Colonic mucosa (tissue), 4 donors: ENCODE measurements around the gene QPCTL. TPM values are rescaled to one million over a fixed set of nuclear protein-coding genes. Genes with fewer than 3 reads are reported as not detected.
"Not testable (repeated sequence)": the region's sequence is repeated elsewhere in the genome, so short reads cannot be mapped to it uniquely, and the experiment has no call there.

Experiments
- DNase-seq: peaks from one replicate; pipeline ENCODE4 v3.0.0-alpha.2; 2020
- H3K27ac ChIP-seq: fragments of 200-600 bp; one replicate; pipeline ENCODE4 v1.8.0; 2021
- H3K27me3 ChIP-seq: fragments of 200-600 bp; one replicate; pipeline ENCODE4 v1.8.0; 2021
- H3K36me3 ChIP-seq: fragments of 200-600 bp; one replicate; pipeline ENCODE4 v1.8.0; 2021
- H3K4me1 ChIP-seq: fragments of 200-600 bp; one replicate; pipeline ENCODE4 v1.8.0; 2021; ENCODE audit warnings: mild to moderate bottlenecking
- H3K4me3 ChIP-seq: fragments of 200-600 bp; one replicate; pipeline ENCODE4 v1.8.0; 2021
- H3K9ac ChIP-seq, 2 donors: one replicate each; pipeline ENCODE4 v1.7.0; 2013; ENCODE audit warnings: control low read depth in 2 of 2, low read depth in 2 of 2, low read length in 2 of 2
- H3K9me3 ChIP-seq: fragments of 200-600 bp; one replicate; pipeline ENCODE4 v1.8.0; 2021
- intact Hi-C: fragments of 100-400 bp; cut with DNase I; formaldehyde crosslinking; loops from one replicate; pipeline ENCODE4 v1.14.1; 2022
- microRNA-seq: library from miRNA; unstranded; fragments of <30 nt; microRNA quantifications from one replicate; pipeline ENCODE4, GENCODE V29; 2019
- total RNA-seq, 2 donors: library from RNA; stranded (reverse); fragmentation: NEBNext Ultra II Directional in 1 of 2; extraction: Animal tissue kit (Norgen Biotek cat#: 25700) in 1 of 2; gene quantifications; one replicate each; pipeline ENCODE4 v1.2.1, GENCODE V29; 2021
- TF ChIP-seq, protein P1 (sequence below): fragments of 200-600 bp; IDR thresholded peaks from one replicate; pipeline ENCODE4 v1.8.0; 2022; ENCODE audit warnings: antibody characterized with exemption, mild to moderate bottlenecking
- donor health status: healthy.
- donor health status: DM: no; HTN: no; CAD: no.
- donor health status: DM: no; HTN: no; CAD: no.

QPCTL gene
- total RNA-seq, 2 donors from 2014 or later = 10.7 to 11.2 TPM

- H3K27me3 ChIP-seq = no peaks in the 10 kb centered on the region
- no peaks in the 10 kb centered on the region for H3K36me3 ChIP-seq
- intact Hi-C loops = no loop called here
- H3K4me3 ChIP-seq = no peak overlapping the region
- DNase-seq = no peak
- no peaks in the 10 kb centered on the region for H3K4me1 ChIP-seq
- H3K9ac ChIP-seq = no peak overlapping the region
- H3K27ac ChIP-seq = no peak overlapping the region
- H3K9me3 ChIP-seq = no peaks in the 10 kb centered on the region
- TF ChIP-seq, protein P1, sequence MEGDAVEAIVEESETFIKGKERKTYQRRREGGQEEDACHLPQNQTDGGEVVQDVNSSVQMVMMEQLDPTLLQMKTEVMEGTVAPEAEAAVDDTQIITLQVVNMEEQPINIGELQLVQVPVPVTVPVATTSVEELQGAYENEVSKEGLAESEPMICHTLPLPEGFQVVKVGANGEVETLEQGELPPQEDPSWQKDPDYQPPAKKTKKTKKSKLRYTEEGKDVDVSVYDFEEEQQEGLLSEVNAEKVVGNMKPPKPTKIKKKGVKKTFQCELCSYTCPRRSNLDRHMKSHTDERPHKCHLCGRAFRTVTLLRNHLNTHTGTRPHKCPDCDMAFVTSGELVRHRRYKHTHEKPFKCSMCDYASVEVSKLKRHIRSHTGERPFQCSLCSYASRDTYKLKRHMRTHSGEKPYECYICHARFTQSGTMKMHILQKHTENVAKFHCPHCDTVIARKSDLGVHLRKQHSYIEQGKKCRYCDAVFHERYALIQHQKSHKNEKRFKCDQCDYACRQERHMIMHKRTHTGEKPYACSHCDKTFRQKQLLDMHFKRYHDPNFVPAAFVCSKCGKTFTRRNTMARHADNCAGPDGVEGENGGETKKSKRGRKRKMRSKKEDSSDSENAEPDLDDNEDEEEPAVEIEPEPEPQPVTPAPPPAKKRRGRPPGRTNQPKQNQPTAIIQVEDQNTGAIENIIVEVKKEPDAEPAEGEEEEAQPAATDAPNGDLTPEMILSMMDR = no peak
These were observed 53.1 kb downstream of the QPCTL start for GRCh38 chr19:45745606-45746005.

DNA sequence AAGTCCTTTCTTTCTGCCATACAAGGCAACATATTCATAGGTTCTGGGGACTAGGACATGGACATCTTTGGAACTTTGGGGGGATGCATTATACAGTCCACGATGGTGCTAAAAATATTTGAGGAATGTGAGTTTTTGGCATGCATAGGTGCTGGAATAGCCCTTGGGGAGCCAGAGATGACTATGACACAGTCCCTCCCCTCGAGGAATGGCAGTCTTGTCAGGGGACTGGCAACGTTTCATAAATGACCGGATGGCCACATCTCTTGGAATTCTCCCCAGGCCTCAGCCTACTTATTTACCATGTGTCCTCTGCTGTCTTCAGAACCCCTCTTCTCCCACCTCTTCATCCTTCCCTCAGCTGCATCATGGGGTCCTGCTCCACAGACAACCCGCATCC lies 54.4 kb downstream of the QPCTL start:
- no peak overlapping the region for H3K27ac ChIP-seq
- DNase-seq = no peak
- no peaks in the 10 kb centered on the region for H3K4me1 ChIP-seq
- H3K27me3 ChIP-seq = no peaks in the 10 kb centered on the region
- TF ChIP-seq, protein P1 = no peak
- H3K4me3 ChIP-seq = no peak overlapping the region
- intact Hi-C loops = no loop called here
- no peaks in the 10 kb centered on the region for H3K9me3 ChIP-seq
- H3K9ac ChIP-seq = no peak overlapping the region
- no peaks in the 10 kb centered on the region for H3K36me3 ChIP-seq

DNA sequence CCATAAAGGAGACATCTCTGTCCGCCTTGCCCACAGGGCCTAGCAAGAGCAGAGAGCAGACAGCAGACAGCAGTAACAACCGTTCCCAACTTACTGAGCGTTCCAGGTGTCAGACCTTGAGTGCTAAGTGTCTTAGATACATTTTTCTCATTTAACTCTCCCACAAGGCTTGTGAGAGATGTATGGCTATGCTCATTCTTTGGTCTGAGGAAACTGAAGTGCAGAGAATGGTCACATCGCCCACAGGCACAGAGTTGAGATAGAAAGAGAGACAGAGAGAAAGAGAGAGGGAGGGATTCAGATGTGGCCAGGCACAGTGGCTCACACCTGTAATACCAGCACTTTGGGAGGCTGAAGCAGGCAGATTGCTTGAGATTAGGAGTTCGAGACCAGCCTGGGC lies 55.0 kb downstream of the QPCTL start:
- Histone ChIP-seq H3K36me3 (no peaks in the 10 kb centered on the region), H3K27ac (no peak overlapping the region), H3K9me3 (no peaks in the 10 kb centered on the region), H3K4me1 (no peaks in the 10 kb centered on the region), H3K4me3 (no peak overlapping the region), H3K9ac (no peak overlapping the region), H3K27me3 (no peaks in the 10 kb centered on the region)
- intact Hi-C loops = no loop called here
- no peak for DNase-seq
- TF ChIP-seq, protein P1 = no peak

- DNase-seq, H3K27ac ChIP-seq, H3K9ac ChIP-seq, H3K9me3 ChIP-seq, H3K4me1 ChIP-seq, H3K36me3 ChIP-seq, intact Hi-C loops, H3K4me3 ChIP-seq, H3K27me3 ChIP-seq: not testable (repeated sequence)
These were observed 59.0 kb downstream of the QPCTL start for GRCh38 chr19:45751483-45751882.

DNA sequence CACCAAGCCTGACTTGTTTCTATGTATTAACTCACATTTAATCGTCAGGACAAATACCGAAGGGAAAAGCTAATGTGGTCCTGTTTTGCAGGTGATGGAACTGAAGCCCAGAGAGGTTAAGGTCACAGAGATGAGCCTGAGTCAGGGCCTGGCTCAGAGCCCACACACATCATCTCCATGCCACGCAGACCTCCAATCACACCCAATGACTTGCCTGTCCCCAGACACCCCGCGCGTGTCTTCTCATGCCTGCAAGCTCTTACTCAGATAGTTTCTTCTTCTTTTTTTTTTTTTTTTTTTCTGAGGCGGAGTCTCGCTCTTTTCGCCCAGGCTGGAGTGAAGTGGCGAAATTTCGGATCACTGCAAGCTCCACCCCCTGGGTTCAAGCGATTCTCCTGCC lies 60.2 kb downstream of the QPCTL start:
- Histone ChIP-seq H3K27me3 (no peaks in the 10 kb centered on the region), H3K27ac (no peak overlapping the region), H3K9ac (no peak overlapping the region), H3K4me1 (no peaks in the 10 kb centered on the region), H3K4me3 (no peak overlapping the region), H3K36me3 (no peaks in the 10 kb centered on the region), H3K9me3 (no peaks in the 10 kb centered on the region)
- DNase-seq = no peak
- TF ChIP-seq, protein P1 = no peak
- intact Hi-C loops = no loop called here

DNA sequence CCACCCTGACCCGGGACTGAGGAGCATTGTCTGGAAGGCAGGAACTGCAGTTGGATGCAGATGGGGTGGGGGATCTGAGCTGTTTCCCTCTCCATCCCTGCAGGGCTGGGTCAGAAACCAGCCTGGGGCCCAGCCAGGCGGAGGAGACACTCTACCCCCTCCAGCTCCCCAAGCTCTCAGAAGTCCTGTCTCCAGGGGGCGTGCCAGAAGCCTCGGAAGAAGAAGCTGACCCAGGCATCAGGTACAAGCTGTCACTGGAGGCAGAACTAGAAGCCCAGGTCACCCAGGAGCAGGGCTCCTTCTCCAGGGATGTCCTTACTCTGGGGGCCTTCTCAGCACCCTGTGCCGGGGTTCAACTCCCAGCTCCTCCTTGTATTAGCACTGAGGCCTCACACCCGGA lies 61.1 kb downstream of the QPCTL start:
- H3K27ac ChIP-seq = no peak overlapping the region
- no peaks in the 10 kb centered on the region for H3K4me1 ChIP-seq
- no peak for DNase-seq
- TF ChIP-seq, protein P1 = no peak
- H3K4me3 ChIP-seq = no peak overlapping the region
- no peaks in the 10 kb centered on the region for H3K9me3 ChIP-seq
- intact Hi-C loops = no loop called here
- no peak overlapping the region for H3K9ac ChIP-seq
- no peaks in the 10 kb centered on the region for H3K36me3 ChIP-seq
- H3K27me3 ChIP-seq = no peaks in the 10 kb centered on the region

Small RNA genes lying within 50 kb of the gene (microRNA-seq; reads per million reads assigned to microRNA genes)
- not detected for gene MIR642A
- gene MIR642B = not detected

Other genes with a start within 250 kb of the QPCTL start
- gene FOSB, start 224.7 kb upstream of the QPCTL start, total RNA-seq = 1 to 10 TPM; 1.5 to 3.4 TPM
- 1 to 10 TPM; 4.9 to 8.4 TPM for gene RTN2, start 195.6 kb upstream of the QPCTL start, total RNA-seq
- 1 to 10 TPM in 1 of 2 donors, under 1 TPM in 1; 0.67 to 1.7 TPM for gene PPM1N, start 194.2 kb upstream of the QPCTL start, total RNA-seq
- 100 to 1,000 TPM; 236 to 261 TPM for gene VASP, start 185.2 kb upstream of the QPCTL start, total RNA-seq
- 10 to 100 TPM; 12.4 to 14.8 TPM for gene OPA3, start 107.9 kb upstream of the QPCTL start, total RNA-seq
- gene GPR4, start 90.5 kb upstream of the QPCTL start, total RNA-seq = 1 to 10 TPM in 1 of 2 donors, under 1 TPM in 1; 0.52 to 2.0 TPM
- 100 to 1,000 TPM in 1 of 2 donors, 10 to 100 TPM in 1; 96.2 to 106 TPM for gene EML2, start 53.3 kb upstream of the QPCTL start, total RNA-seq
- gene GIPR, start 24.4 kb upstream of the QPCTL start, total RNA-seq = 1 to 10 TPM; 8.3 to 9.5 TPM
- 100 to 1,000 TPM; 269 to 484 TPM for gene SNRPD2, start 713 bp upstream of the QPCTL start, total RNA-seq
- 10 to 100 TPM; 28.3 to 28.8 TPM for gene FBXO46, start 38.2 kb downstream of the QPCTL start, total RNA-seq
- gene MEIOSIN, start 40.8 kb downstream of the QPCTL start, total RNA-seq = not detected
- 10 to 100 TPM; 11.0 to 15.8 TPM for gene SIX5, start 76.6 kb downstream of the QPCTL start, total RNA-seq
- 10 to 100 TPM; 30.6 to 36.0 TPM for gene DMPK, start 89.8 kb downstream of the QPCTL start, total RNA-seq
- 10 to 100 TPM; 29.1 to 43.6 TPM for gene DMWD, start 100.2 kb downstream of the QPCTL start, total RNA-seq
- gene RSPH6A, start 122.6 kb downstream of the QPCTL start, total RNA-seq = under 1 TPM in 1 of 2 donors, not detected in 1; 0.12 TPM
- 100 to 1,000 TPM in 1 of 2 donors, 10 to 100 TPM in 1; 55.7 to 101 TPM for gene SYMPK, start 170.5 kb downstream of the QPCTL start, total RNA-seq
- 10 to 100 TPM; 48.5 to 55.9 TPM for gene FOXA3, start 171.7 kb downstream of the QPCTL start, total RNA-seq
- 10 to 100 TPM; 20.3 to 29.7 TPM for gene IRF2BP1, start 193.5 kb downstream of the QPCTL start, total RNA-seq
- gene MYPOP, start 209.9 kb downstream of the QPCTL start, total RNA-seq = 1 to 10 TPM; 8.9 to 9.0 TPM
- not detected for gene NANOS2, start 222.1 kb downstream of the QPCTL start, total RNA-seq